ENCODE results near the gene SUDS3. TPM values are rescaled to one million over a fixed set of nuclear protein-coding genes. Genes with fewer than 3 reads are reported as not detected.
A peak's percentile ranks its signal among the peaks of the same experiment; 100 is the strongest.

The SUDS3 gene
- total RNA-seq, 3 donors from 2014 or later, result 35.2 to 56.4 (median 50.9) TPM

DNA sequence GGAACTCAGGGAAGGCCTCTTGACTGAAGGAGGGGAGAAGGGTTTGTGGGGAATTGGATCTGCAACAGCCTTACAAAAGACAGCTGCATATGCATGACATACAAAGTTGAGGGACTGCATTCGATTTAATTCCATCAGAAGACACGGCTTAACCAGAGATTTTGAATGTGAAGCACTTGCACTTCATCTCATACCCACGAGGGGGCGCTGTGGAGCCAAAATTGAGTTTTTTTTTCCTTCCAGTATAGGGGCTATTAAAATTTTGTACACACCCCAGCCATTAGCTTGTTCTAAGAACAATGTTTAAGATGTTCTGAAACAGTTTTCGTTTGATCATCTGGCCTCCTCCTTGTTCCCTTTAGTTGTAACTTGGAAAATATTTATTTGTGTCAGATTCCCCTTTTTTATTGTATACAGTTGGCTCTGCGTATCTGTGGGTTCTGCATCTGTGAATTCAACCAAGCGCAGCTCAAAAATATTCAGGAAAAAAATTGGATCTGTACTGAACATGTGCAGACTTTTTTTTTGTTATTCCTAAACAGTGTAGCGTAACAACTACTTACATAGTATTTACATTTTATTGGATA lies 1.6 kb downstream of the SUDS3 start:
- intact Hi-C loops (cut with DNase I, micrococcal nuclease), result loop anchor here (5.0 to 10.0 kb wide), 2 partner anchors 193 to 196 kb away; no protein-coding TSS in a partner anchor
- Histone ChIP-seq H3K4me1 (ENCODE audit: low read depth) (peaks cover 24% of the 10 kb centered on the region), H3K36me3 (ENCODE audit: low read depth) (no peaks in the 10 kb centered on the region), H3K4me3 (no peak overlapping the region), H3K9me3 (no peaks in the 10 kb centered on the region)
- ATAC-seq, result peak; percentile 27
- TF ChIP-seq, protein P1, sequence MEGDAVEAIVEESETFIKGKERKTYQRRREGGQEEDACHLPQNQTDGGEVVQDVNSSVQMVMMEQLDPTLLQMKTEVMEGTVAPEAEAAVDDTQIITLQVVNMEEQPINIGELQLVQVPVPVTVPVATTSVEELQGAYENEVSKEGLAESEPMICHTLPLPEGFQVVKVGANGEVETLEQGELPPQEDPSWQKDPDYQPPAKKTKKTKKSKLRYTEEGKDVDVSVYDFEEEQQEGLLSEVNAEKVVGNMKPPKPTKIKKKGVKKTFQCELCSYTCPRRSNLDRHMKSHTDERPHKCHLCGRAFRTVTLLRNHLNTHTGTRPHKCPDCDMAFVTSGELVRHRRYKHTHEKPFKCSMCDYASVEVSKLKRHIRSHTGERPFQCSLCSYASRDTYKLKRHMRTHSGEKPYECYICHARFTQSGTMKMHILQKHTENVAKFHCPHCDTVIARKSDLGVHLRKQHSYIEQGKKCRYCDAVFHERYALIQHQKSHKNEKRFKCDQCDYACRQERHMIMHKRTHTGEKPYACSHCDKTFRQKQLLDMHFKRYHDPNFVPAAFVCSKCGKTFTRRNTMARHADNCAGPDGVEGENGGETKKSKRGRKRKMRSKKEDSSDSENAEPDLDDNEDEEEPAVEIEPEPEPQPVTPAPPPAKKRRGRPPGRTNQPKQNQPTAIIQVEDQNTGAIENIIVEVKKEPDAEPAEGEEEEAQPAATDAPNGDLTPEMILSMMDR (IDR thresholded peaks at IDR 0.05), result peak; percentile 98
- DNase-seq, result peak in 2 of 3 donors; percentile 69 to 75

DNA sequence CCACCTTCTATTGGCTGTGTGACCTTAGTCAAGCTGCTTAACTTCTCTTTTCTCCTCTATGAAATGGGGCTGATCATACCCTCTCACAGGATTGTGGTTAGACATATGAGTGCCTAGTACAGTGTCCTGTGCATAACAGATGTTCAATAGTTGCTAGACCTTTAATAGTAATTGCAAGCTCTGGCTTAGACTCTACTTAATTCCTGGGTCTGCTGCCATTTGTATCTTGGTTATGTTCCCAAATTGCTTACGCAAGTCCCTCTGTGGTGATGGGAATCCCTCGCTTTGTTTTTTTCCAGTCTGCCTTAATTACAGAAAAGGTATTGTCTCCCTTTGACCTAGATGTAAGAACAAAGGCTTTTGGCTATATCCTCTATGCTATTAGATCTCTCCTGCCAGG lies 15.1 kb downstream of the SUDS3 start:
- H3K4me3 ChIP-seq, result no peak overlapping the region
- TF ChIP-seq, protein P1 (IDR thresholded peaks at IDR 0.05), result no peak
- DNase-seq, result no peak
- intact Hi-C loops (cut with DNase I, micrococcal nuclease), result no loop called here
- H3K4me1 ChIP-seq (ENCODE audit: low read depth), result no peaks in the 10 kb centered on the region
- no peaks in the 10 kb centered on the region for H3K9me3 ChIP-seq
- ATAC-seq, result no peak
- peaks cover 3% of the 10 kb centered on the region for H3K36me3 ChIP-seq (ENCODE audit: low read depth)

DNA sequence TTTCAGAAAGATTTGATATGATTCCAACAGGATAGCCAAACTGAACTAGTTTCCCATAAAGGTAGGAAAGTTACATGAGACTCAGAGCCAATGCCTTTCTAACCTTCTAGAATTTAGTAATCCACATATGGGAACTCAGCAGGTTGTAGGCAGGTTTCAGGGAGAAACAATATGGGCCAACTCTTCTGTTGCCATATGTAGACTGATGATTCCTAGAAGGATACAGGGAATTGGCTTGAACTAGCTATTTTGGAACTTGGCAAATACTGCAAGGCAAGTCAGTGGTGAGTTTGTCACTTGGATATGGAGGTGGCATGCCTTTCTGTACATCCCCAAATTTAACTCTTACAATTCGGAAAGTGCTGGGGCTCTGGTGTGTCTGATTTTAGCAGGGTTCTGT lies 15.5 kb downstream of the SUDS3 start:
- DNase-seq (no peak), ATAC-seq (no peak)
- Histone ChIP-seq H3K36me3 (ENCODE audit: low read depth) (peaks cover 3% of the 10 kb centered on the region), H3K4me3 (no peak overlapping the region), H3K4me1 (ENCODE audit: low read depth) (no peaks in the 10 kb centered on the region), H3K9me3 (no peaks in the 10 kb centered on the region)
- intact Hi-C loops (cut with DNase I, micrococcal nuclease), result no loop called here
- TF ChIP-seq, protein P1 (IDR thresholded peaks at IDR 0.05), result no peak

DNA sequence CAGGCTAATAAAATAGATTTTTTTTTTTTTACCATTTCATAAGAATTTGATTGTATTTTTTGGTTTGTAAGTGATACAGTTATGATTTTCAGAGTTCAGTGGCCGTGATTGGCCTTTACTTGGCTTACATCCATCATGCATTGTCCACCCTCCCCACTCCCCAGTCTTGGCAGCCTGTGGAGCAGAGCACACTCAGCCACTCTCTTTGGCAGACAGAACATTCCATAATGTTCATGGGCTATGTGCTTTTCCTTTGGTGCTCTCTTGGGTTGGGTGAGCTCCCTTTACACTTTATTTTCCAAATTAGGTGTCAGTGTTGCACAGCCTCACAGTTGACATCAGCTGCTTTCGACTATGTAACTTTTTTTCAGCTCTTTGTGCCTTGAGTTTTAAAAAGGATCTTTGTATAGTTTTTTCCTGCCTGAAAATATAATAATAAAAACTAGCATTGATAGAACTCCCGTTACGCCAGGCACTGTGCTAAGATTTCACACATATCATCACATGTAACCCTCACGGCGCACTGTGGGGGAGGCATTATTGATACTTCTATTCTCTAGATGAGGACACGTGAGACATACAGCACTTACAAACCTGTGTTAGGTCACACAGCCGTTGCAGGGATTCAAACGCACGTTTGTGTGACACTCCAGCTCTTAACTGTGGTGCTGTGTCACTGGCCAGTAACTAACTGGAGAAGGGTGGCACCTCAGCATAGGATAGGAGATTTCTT lies 21.5 kb downstream of the SUDS3 start:
- H3K4me3 ChIP-seq, result no peak overlapping the region
- DNase-seq (no peak), ATAC-seq (no peak)
- H3K4me1 ChIP-seq (ENCODE audit: low read depth), result no peaks in the 10 kb centered on the region
- no peaks in the 10 kb centered on the region for H3K9me3 ChIP-seq
- no peaks in the 10 kb centered on the region for H3K36me3 ChIP-seq (ENCODE audit: low read depth)
- intact Hi-C loops (cut with DNase I, micrococcal nuclease), result no loop called here
- TF ChIP-seq, protein P1 (IDR thresholded peaks at IDR 0.05), result no peak

DNA sequence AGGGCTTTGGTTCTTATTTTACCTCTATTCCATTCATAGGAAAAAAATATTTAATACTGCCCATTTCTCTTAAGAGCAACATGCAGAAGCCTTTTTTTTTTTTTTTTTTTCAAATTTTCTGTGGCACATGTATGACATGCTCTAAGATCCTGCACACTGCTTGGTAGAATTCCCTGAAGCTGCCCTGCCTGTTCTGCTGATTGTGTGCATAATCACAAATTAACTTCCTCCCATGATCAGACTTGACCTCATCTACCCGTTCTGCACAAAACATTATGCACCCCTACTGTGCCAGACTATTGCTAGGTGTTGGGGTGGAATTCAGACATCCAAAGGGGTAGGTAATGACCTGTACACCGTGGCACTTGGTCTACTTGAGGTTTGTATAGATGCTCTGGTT lies 22.2 kb downstream of the SUDS3 start:
- Histone ChIP-seq H3K9me3 (no peaks in the 10 kb centered on the region), H3K4me3 (no peak overlapping the region), H3K4me1 (ENCODE audit: low read depth) (no peaks in the 10 kb centered on the region), H3K36me3 (ENCODE audit: low read depth) (no peaks in the 10 kb centered on the region)
- no peak for ATAC-seq
- TF ChIP-seq, protein P1 (IDR thresholded peaks at IDR 0.05), result no peak
- no peak for DNase-seq
- intact Hi-C loops (cut with DNase I, micrococcal nuclease), result no loop called here

Data from mucosa of descending colon (tissue), 3 donors.